Mesenchymal stem cell (in vitro differentiated cells and primary cell): Measurements from ENCODE around the gene ARID4B.

Source experiments
- DNase-seq: peaks from one replicate; pipeline ENCODE4 v3.0.0-alpha.2; 2013
- H2AFZ ChIP-seq: one replicate; pipeline ENCODE4 v1.6.1; 2013; ENCODE audit warnings: low read depth, mild to moderate bottlenecking, control low read depth, inconsistent platforms, low read length, moderate library complexity
- H2AK5ac ChIP-seq: 2 replicates; pipeline ENCODE4 v1.6.1; 2013; ENCODE audit warnings: low read length, moderate library complexity, mild to moderate bottlenecking, inconsistent platforms; ENCODE audit not compliant: severe bottlenecking
- H2BK120ac ChIP-seq: one replicate; pipeline ENCODE4 v1.6.1; 2013; ENCODE audit warnings: low read depth, mild to moderate bottlenecking, inconsistent platforms, low read length, moderate library complexity
- H2BK12ac ChIP-seq, 2 experiments: one replicate each; pipeline ENCODE4 v1.6.1; 2013; ENCODE audit warnings: inconsistent platforms in 2 of 2, low read length in 2 of 2, mild to moderate bottlenecking in 2 of 2, moderate library complexity in 2 of 2, control low read depth in 1 of 2
- H2BK15ac ChIP-seq: one replicate; pipeline ENCODE4 v1.6.1; 2013; ENCODE audit warnings: mild to moderate bottlenecking, low read depth, inconsistent platforms; ENCODE audit not compliant: poor library complexity, severe bottlenecking
- H2BK5ac ChIP-seq: 2 replicates; pipeline ENCODE4 v1.6.1; 2013; ENCODE audit warnings: low read depth, mild to moderate bottlenecking, low read length, control low read depth, inconsistent platforms; ENCODE audit not compliant: poor library complexity, severe bottlenecking
- H3K14ac ChIP-seq, 2 experiments: one replicate each; pipeline ENCODE4 v1.6.1; 2013; ENCODE audit warnings: inconsistent platforms in 2 of 2, low read length in 2 of 2, control low read depth in 1 of 2, mild to moderate bottlenecking in 1 of 2, moderate library complexity in 1 of 2
- H3K18ac ChIP-seq, 2 experiments: one replicate each; pipeline ENCODE4 v1.6.1; 2013; ENCODE audit warnings: inconsistent platforms in 2 of 2, low read length in 2 of 2, control low read depth in 1 of 2, low read depth in 1 of 2, mild to moderate bottlenecking in 1 of 2
- H3K23ac ChIP-seq, 2 experiments: one replicate each; pipeline ENCODE4 v1.6.1; 2013; ENCODE audit warnings: inconsistent platforms in 2 of 2, low read length in 2 of 2, mild to moderate bottlenecking in 2 of 2, moderate library complexity in 2 of 2, control low read depth in 1 of 2
- H3K27ac ChIP-seq: 2 replicates; pipeline ENCODE4 v1.5.1; 2013; ENCODE audit warnings: mild to moderate bottlenecking, moderate library complexity, low read length, control low read depth, inconsistent platforms; ENCODE audit not compliant: poor library complexity, severe bottlenecking
- H3K27me3 ChIP-seq, 2 experiments: 2 replicates each; pipeline versions ENCODE4 v1.6.1 to v1.7.0; 2013; ENCODE audit warnings: low read length in 2 of 2, mild to moderate bottlenecking in 2 of 2, moderate library complexity in 2 of 2, control low read depth in 1 of 2, inconsistent platforms in 1 of 2; ENCODE audit not compliant: control insufficient read depth in 1 of 2, insufficient read depth in 1 of 2
- H3K36me3 ChIP-seq, 2 experiments: 2 replicates each; pipeline versions ENCODE4 v1.6.1 to v1.7.0; 2013; ENCODE audit warnings: low read length in 2 of 2, control low read depth in 1 of 2, inconsistent platforms in 1 of 2, low read depth in 1 of 2, mild to moderate bottlenecking in 1 of 2; ENCODE audit not compliant: insufficient read depth in 2 of 2, control insufficient read depth in 1 of 2
- H3K4ac ChIP-seq, 2 experiments: one replicate each; pipeline ENCODE4 v1.6.1; 2013; ENCODE audit warnings: inconsistent platforms in 2 of 2, low read length in 2 of 2, mild to moderate bottlenecking in 2 of 2, moderate library complexity in 2 of 2, control low read depth in 1 of 2, low read depth in 1 of 2
- H3K4me1 ChIP-seq: 2 replicates; pipeline ENCODE4 v1.6.1; 2013; ENCODE audit warnings: low read depth, low read length, control low read depth; ENCODE audit not compliant: control insufficient read depth, insufficient read depth
- H3K4me2 ChIP-seq: 2 replicates; pipeline ENCODE4 v1.6.1; 2013; ENCODE audit warnings: low read length, mild to moderate bottlenecking, inconsistent platforms; ENCODE audit not compliant: poor library complexity, severe bottlenecking
- H3K4me3 ChIP-seq, 2 experiments: 2 replicates each; pipeline versions ENCODE4 v1.5.1 to v1.7.0; 2013; ENCODE audit warnings: low read length in 2 of 2, mild to moderate bottlenecking in 2 of 2, control low read depth in 1 of 2, low read depth in 1 of 2; ENCODE audit not compliant: insufficient read depth in 1 of 2
- H3K79me1 ChIP-seq: replicated peaks from 2 replicates; pipeline ENCODE4 v1.6.1; 2013; ENCODE audit warnings: mild to moderate bottlenecking, control low read depth, low read length, inconsistent platforms; ENCODE audit not compliant: poor library complexity, severe bottlenecking
- H3K9ac ChIP-seq: 2 replicates; pipeline ENCODE4 v1.7.0; 2013; ENCODE audit warnings: mild to moderate bottlenecking, low read length, moderate library complexity
- H3K9me3 ChIP-seq: 2 replicates; pipeline ENCODE4 v1.7.0; 2013; ENCODE audit warnings: mild to moderate bottlenecking, low read length; ENCODE audit not compliant: control insufficient read depth
- H4K8ac ChIP-seq: one replicate; pipeline ENCODE4 v1.6.1; 2013; ENCODE audit warnings: inconsistent platforms, mild to moderate bottlenecking, low read length, moderate library complexity
- H4K91ac ChIP-seq: one replicate; pipeline ENCODE4 v1.6.1; 2013; ENCODE audit warnings: mild to moderate bottlenecking, low read length, inconsistent platforms
- WGBS: methylation state at CpG from one replicate; pipeline ENCODE4 v1.1.7; 2013; ENCODE audit warnings: mixed read lengths; 5-methylcytosine and 5-hydroxymethylcytosine counted together

ARID4B gene

GRCh38 chr1:235342471-235342870 is 14.5 kb upstream of the ARID4B start:
- Histone ChIP-seq H3K4me1 (no peaks in the 10 kb centered on the region), H2BK5ac (no peak overlapping the region), H2BK12ac (no peak overlapping the region), H3K14ac (no peak overlapping the region), H3K9ac (no peak overlapping the region), H3K4ac (no peak overlapping the region), H3K79me1 (peaks cover 12% of the 10 kb centered on the region), H3K36me3 (peaks cover 16 to 54% of the 10 kb centered on the region in 2 experiments), H2BK15ac (no peak overlapping the region), H3K4me3 (no peak overlapping the region), H2AK5ac (no peak overlapping the region), H4K8ac (no peak overlapping the region), H3K18ac (no peak overlapping the region), H2BK120ac (no peak overlapping the region), H4K91ac (no peak overlapping the region), H3K27ac (no peak overlapping the region), H3K23ac (no peak overlapping the region), H3K4me2 (no peak overlapping the region), H3K9me3 (no peaks in the 10 kb centered on the region), H2AFZ (no peak overlapping the region), H3K27me3 (no peaks in the 10 kb centered on the region)
- WGBS: 90% methylated on average over 2 of the region's 3 CpGs
- no peak for DNase-seq

DNA sequence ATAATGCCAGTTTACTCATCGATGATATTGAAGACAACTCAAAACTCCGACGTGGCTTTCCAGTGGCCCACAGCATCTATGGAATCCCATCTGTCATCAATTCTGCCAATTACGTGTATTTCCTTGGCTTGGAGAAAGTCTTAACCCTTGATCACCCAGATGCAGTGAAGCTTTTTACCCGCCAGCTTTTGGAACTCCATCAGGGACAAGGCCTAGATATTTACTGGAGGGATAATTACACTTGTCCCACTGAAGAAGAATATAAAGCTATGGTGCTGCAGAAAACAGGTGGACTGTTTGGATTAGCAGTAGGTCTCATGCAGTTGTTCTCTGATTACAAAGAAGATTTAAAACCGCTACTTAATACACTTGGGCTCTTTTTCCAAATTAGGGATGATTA is 14.1 kb upstream of the ARID4B start:
- H2BK15ac ChIP-seq: no peak overlapping the region
- no peak overlapping the region for H3K4me3 ChIP-seq
- H3K9ac ChIP-seq: no peak overlapping the region
- no peak for DNase-seq
- H2BK120ac ChIP-seq: no peak overlapping the region
- H3K27me3 ChIP-seq: no peaks in the 10 kb centered on the region
- no peak overlapping the region for H4K91ac ChIP-seq
- no peak overlapping the region for H3K4ac ChIP-seq
- no peak overlapping the region for H3K23ac ChIP-seq
- no peaks in the 10 kb centered on the region for H3K9me3 ChIP-seq
- no peaks in the 10 kb centered on the region for H3K4me1 ChIP-seq
- no peak overlapping the region for H2BK5ac ChIP-seq
- H2AK5ac ChIP-seq: no peak overlapping the region
- H2AFZ ChIP-seq: no peak overlapping the region
- H3K27ac ChIP-seq: no peak overlapping the region
- H3K36me3 ChIP-seq: peaks cover 16 to 58% of the 10 kb centered on the region in 2 experiments
- no peak overlapping the region for H2BK12ac ChIP-seq
- H4K8ac ChIP-seq: no peak overlapping the region
- peaks cover 12% of the 10 kb centered on the region for H3K79me1 ChIP-seq
- no peak overlapping the region for H3K4me2 ChIP-seq
- no peak overlapping the region for H3K14ac ChIP-seq
- H3K18ac ChIP-seq: no peak overlapping the region
- WGBS: 88% methylated on average over 6 of the region's 6 CpGs

GRCh38 chr1:235341334-235341733 is 13.4 kb upstream of the ARID4B start:
- Histone ChIP-seq H2BK120ac (no peak overlapping the region), H3K9ac (no peak overlapping the region), H4K91ac (no peak overlapping the region), H4K8ac (no peak overlapping the region), H3K23ac (no peak overlapping the region), H3K18ac (no peak overlapping the region), H2BK15ac (no peak overlapping the region), H3K36me3 (peaks cover 15 to 65% of the 10 kb centered on the region in 2 experiments), H2AK5ac (no peak overlapping the region), H2BK5ac (no peak overlapping the region), H3K27ac (no peak overlapping the region), H3K4ac (no peak overlapping the region), H3K9me3 (no peaks in the 10 kb centered on the region), H3K4me1 (no peaks in the 10 kb centered on the region), H2AFZ (no peak overlapping the region), H3K4me2 (no peak overlapping the region), H3K14ac (no peak overlapping the region), H3K79me1 (peaks cover 12% of the 10 kb centered on the region), H2BK12ac (no peak overlapping the region), H3K27me3 (no peaks in the 10 kb centered on the region), H3K4me3 (no peak overlapping the region)
- no peak for DNase-seq
- WGBS: 81% methylated on average over 1 of the region's 1 CpG

DNA sequence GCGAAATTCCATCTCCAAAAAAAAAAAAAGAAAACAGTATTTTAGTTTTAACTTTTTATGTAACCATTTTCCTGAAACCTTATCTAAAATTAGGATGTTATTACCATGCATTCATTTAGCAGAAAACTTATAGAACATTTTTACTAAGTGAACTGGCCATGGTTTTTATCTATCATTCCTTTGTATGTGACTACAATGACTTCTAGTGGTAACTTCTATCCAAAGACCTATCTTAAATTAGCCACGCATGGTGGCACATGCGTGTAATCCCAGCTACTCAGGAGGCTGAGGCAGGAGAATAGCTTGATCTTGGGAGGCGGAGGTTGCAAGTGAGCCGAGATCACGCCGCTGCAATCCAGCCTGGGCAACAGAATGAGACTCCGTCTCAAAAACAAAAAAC is 11.8 kb upstream of the ARID4B start:
- H4K91ac ChIP-seq: no peak overlapping the region
- peaks cover 14% of the 10 kb centered on the region for H3K79me1 ChIP-seq
- 83% methylated on average over 6 of the region's 8 CpGs for WGBS
- no peak overlapping the region for H2BK120ac ChIP-seq
- H3K9me3 ChIP-seq: no peaks in the 10 kb centered on the region
- no peak overlapping the region for H3K23ac ChIP-seq
- H3K9ac ChIP-seq: no peak overlapping the region
- no peak overlapping the region for H3K18ac ChIP-seq
- no peaks in the 10 kb centered on the region for H3K27me3 ChIP-seq
- no peak overlapping the region for H3K4me3 ChIP-seq
- H4K8ac ChIP-seq: no peak overlapping the region
- no peak overlapping the region for H3K27ac ChIP-seq
- H2BK15ac ChIP-seq: no peak overlapping the region
- peaks cover 13 to 66% of the 10 kb centered on the region in 2 experiments for H3K36me3 ChIP-seq
- no peak overlapping the region for H2BK5ac ChIP-seq
- no peaks in the 10 kb centered on the region for H3K4me1 ChIP-seq
- no peak overlapping the region for H3K4ac ChIP-seq
- DNase-seq: no peak
- no peak overlapping the region for H3K4me2 ChIP-seq
- H3K14ac ChIP-seq: no peak overlapping the region
- H2AK5ac ChIP-seq: no peak overlapping the region
- no peak overlapping the region for H2BK12ac ChIP-seq
- H2AFZ ChIP-seq: no peak overlapping the region
